Measurements from ENCODE around the gene ACVR1.
"Not testable (repeated sequence)": the region's sequence is repeated elsewhere in the genome, so short reads cannot be mapped to it uniquely, and the experiment has no call there.

The ACVR1 gene

DNA sequence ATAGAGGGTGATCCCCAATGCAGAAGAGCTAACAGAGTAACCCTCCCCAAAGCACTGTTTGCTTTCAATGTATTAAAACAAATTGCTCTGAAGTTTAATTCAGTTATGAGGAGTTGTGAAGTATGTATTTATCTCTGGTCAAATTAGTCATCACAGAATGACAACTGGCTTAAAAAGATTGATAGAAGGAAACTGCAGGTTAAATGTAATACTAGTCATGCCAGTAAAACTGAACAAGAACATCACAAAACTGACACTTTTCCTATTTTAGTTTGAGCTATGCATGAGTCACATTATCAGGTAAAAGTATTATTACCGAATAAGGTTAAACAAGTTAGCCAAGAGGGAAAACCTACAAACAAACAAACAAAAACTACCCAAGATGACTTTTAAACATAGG, 148.4 kb downstream of the ACVR1 start:
- no peak for DNase-seq (ENCODE audit: low read depth)
- TF ChIP-seq, protein P1, sequence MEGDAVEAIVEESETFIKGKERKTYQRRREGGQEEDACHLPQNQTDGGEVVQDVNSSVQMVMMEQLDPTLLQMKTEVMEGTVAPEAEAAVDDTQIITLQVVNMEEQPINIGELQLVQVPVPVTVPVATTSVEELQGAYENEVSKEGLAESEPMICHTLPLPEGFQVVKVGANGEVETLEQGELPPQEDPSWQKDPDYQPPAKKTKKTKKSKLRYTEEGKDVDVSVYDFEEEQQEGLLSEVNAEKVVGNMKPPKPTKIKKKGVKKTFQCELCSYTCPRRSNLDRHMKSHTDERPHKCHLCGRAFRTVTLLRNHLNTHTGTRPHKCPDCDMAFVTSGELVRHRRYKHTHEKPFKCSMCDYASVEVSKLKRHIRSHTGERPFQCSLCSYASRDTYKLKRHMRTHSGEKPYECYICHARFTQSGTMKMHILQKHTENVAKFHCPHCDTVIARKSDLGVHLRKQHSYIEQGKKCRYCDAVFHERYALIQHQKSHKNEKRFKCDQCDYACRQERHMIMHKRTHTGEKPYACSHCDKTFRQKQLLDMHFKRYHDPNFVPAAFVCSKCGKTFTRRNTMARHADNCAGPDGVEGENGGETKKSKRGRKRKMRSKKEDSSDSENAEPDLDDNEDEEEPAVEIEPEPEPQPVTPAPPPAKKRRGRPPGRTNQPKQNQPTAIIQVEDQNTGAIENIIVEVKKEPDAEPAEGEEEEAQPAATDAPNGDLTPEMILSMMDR (IDR thresholded peaks at IDR 0.05; ENCODE audit: insufficient read depth, low read depth, low read length, missing control alignments) = no peak
- H3K4me3 ChIP-seq (ENCODE audit: low read depth, low read length) = no peak overlapping the region

DNA sequence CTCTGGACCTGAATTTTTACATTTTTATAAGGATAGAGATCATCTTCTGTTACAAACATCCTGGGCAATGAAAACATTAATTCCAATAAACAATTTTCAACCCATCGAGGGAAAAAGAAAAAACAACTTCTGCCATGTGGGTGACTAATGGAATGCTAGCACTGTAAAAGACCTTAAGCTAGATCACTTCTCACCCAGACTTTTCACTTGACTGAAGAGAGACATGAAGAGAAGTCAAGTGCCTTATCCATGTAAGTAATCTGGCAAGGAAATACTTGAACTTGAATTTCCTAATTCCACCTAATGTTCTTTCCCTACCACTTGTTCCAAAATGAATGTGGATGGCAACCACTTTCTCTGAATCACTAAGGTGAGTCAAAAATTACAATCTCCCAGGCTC, 149.2 kb downstream of the ACVR1 start:
- no peak overlapping the region for H3K4me3 ChIP-seq (ENCODE audit: low read depth, low read length)
- TF ChIP-seq, protein P1 (IDR thresholded peaks at IDR 0.05; ENCODE audit: insufficient read depth, low read depth, low read length, missing control alignments) = no peak
- no peak for DNase-seq (ENCODE audit: low read depth)

DNA sequence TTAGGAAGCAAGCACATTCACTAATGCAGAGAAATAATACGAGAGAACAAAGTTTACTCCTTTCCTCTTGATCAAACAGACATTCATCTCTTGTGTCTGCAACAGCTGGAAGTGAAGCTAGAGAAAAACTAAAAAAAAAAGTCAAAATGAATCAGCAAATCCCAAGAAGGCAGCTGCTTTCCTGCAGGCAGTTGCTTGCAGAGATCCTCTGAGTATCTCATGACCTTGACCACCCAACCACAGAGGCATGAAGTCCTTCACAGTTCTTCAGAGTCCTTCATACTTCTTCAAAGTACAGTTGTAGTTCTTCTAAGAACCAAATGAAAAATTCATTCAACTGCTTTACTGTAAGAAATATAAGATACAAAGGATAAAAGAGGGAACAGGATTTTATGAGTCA, 150.3 kb downstream of the ACVR1 start:
- TF ChIP-seq, protein P1 (IDR thresholded peaks at IDR 0.05; ENCODE audit: insufficient read depth, low read depth, low read length, missing control alignments) = no peak
- no peak for DNase-seq (ENCODE audit: low read depth)
- H3K4me3 ChIP-seq (ENCODE audit: low read depth, low read length) = no peak overlapping the region

DNA sequence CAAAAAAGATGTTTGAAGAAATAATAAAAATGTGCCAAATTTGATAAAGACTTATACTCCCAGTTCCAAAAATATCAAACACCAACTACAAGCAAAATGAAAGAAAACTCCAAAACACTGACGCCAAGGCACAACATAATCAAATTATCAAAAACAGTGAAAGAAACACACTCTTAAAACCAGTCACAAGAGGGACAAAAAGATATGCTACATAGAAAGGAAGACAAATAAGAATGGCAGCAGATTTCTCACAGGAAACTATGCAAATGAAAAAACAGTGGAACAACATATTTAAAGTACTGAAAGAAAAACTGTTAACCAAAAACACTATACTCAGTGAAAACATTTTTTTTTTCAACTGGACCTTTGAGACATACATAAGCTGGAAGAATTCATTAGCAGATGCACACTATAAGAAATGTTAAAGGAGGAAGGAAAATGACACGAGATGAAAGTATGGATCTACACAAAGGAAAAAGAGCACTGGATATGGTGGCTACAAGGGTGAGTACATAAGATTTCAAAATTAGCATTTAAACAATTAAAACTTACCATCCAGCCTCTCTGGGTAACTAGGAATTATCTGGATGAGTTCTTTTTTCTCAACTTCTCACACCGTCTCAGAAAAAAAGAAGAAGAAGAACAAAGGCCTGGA, 153.4 kb downstream of the ACVR1 start:
- H3K4me3 ChIP-seq (ENCODE audit: low read depth, low read length) = no peak overlapping the region
- TF ChIP-seq, protein P1 (IDR thresholded peaks at IDR 0.05; ENCODE audit: insufficient read depth, low read depth, low read length, missing control alignments) = no peak
- DNase-seq (ENCODE audit: low read depth) = no peak

DNA sequence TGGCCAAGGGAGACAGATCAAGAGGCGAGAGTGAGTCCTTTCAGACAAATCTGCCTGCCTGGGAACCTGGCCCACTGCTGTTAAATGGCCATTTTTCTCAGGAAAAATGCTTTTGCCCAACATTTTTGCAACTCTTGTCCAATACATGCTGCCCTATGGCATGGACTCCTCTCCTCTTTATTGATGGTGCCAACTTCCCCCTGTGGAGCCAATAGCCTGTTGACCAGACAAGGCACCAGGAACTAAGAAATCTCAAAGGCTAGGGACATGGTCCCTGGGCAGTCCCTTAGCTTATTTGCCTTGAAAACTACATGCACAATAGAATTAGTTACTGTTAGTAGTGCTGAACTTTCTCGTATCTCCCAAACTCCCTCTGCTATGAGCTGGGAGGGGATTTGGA, 155.6 kb downstream of the ACVR1 start:
- TF ChIP-seq, protein P1 (IDR thresholded peaks at IDR 0.05; ENCODE audit: insufficient read depth, low read depth, low read length, missing control alignments) = no peak
- no peak for DNase-seq (ENCODE audit: low read depth)
- H3K4me3 ChIP-seq (ENCODE audit: low read depth, low read length) = no peak overlapping the region

DNA sequence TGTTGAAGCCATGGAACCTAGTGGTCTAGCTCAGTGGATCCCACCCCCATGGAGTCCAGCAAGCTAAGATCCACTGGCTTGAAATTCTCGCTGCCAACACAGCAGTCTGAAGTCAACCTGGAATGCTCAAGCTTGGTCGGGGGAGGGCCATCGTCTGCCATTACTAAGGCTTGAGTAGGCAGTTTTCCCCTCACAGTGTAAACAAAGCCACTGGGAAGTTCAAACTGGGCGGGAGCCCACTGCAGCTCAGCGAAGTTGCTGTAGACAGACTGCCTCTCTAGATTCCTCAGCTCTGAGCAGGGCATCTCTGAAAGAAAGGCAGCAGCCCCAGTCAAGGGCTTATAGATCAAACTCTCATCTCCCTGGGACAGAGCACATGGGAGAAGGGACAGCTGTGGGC, 171.5 kb downstream of the ACVR1 start:
- not testable (repeated sequence) for DNase-seq (ENCODE audit: low read depth); H3K4me3 ChIP-seq (ENCODE audit: low read depth, low read length)

DNA sequence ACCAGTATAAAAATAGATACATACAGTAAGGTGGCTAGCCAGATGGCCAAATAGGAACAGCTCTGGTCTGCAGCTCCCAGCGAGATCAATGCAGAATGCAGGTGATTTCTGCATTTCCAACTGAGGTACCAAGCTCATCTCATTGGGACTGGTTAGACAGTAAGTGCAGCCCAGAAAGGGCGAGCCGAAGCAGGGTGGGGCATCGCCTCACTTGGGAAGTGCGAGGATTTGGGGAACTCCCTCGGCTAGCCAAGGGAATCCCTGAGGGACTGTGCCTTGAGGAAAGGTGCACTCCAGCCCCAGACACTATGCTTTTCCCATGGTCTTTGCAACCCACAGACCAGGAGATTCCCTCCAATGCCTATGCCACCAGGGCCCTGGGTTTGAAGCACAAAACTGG, 172.0 kb downstream of the ACVR1 start:
- DNase-seq (ENCODE audit: low read depth) = not testable (repeated sequence)

DNA sequence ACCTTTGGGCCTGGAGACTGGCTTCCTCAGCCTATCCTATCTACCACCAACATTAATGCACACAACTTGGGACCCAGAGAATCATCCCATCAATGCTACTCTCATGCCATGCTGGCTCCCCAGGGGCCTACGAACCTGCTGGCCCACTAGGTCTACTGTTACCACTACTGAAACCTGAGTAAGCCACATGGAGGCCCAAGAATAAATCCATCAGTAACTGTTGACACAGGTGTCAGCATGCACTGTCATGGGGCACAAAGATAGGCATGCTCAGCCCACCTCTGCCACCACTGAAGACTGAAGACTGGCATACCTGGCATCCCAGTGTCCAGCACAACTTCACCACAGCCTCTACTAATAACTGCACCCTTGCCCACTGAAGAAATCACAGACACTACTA, 176.3 kb downstream of the ACVR1 start:
- no peak overlapping the region for H3K4me3 ChIP-seq (ENCODE audit: low read depth, low read length)
- TF ChIP-seq, protein P1 (IDR thresholded peaks at IDR 0.05; ENCODE audit: insufficient read depth, low read depth, low read length, missing control alignments) = no peak
- no peak for DNase-seq (ENCODE audit: low read depth)

More for the DNA sequence above, 172.0 kb downstream of the ACVR1 start:
- not testable (repeated sequence) for H3K4me3 ChIP-seq (ENCODE audit: low read depth, low read length)

All from GM12865 (cell line).